Activated CD8-positive, alpha-beta T cell treated with anti-CD3 and anti-CD28 coated beads, Interleukin-2, amount 10 ng/mL, durations not matched to agents 7 days and 5 days (primary cell): ENCODE results near the gene IGF2BP3. TPM values are rescaled to one million over a fixed set of nuclear protein-coding genes. Genes with fewer than 3 reads are reported as not detected.
"Not testable (repeated sequence)": the region's sequence is repeated elsewhere in the genome, so short reads cannot be mapped to it uniquely, and the experiment has no call there.

Experiments used
- ATAC-seq: fragments of 150-1000 bp; cut with Tn5 transposase; one replicate; pipeline ENCODE4 v1.10.0; 2021; ENCODE audit warnings: moderate library complexity
- CTCF ChIA-PET: fragments of 350-600 bp; sonication (Branson Sonifier 250); formaldehyde crosslinking; loops from one replicate; lab custom pipeline; 2021; ENCODE audit warnings: antibody characterized with exemption; lab: Charles Lee
- POLR2A ChIA-PET: fragments of 350-600 bp; sonication (Branson Sonifier 250); formaldehyde crosslinking; loops from one replicate; lab custom pipeline; 2021; ENCODE audit warnings: antibody characterized with exemption; lab: Charles Lee
- DNase-seq: peaks from one replicate; pipeline ENCODE4 v3.0.0-alpha.2; 2020
- H3K27ac Mint-ChIP-seq: one replicate; pipeline ENCODE4 v1.8.0; 2021; ENCODE audit warnings: mild to moderate bottlenecking, mixed read lengths
- H3K27me3 Mint-ChIP-seq: one replicate; pipeline ENCODE4 v1.8.0; 2021; ENCODE audit warnings: low read depth, mixed read lengths
- H3K36me3 Mint-ChIP-seq: one replicate; pipeline ENCODE4 v1.8.0; 2021; ENCODE audit warnings: low read depth, mixed read lengths
- H3K4me1 Mint-ChIP-seq: one replicate; pipeline ENCODE4 v1.8.0; 2021; ENCODE audit warnings: low read depth, mixed read lengths
- H3K4me3 Mint-ChIP-seq: one replicate; pipeline ENCODE4 v1.8.0; 2021; ENCODE audit warnings: mild to moderate bottlenecking, mixed read lengths
- H3K9me3 Mint-ChIP-seq: one replicate; pipeline ENCODE4 v1.8.0; 2022; ENCODE audit warnings: mixed read lengths; ENCODE audit not compliant: insufficient read depth
- total RNA-seq, 2 experiments: library from RNA; stranded (reverse); gene quantifications; one replicate each; pipeline ENCODE4 v1.2.3, GENCODE V29; 2021

Gene IGF2BP3
- total RNA-seq, 2 experiments from 2014 or later, result 0.52 to 0.55 TPM

DNA sequence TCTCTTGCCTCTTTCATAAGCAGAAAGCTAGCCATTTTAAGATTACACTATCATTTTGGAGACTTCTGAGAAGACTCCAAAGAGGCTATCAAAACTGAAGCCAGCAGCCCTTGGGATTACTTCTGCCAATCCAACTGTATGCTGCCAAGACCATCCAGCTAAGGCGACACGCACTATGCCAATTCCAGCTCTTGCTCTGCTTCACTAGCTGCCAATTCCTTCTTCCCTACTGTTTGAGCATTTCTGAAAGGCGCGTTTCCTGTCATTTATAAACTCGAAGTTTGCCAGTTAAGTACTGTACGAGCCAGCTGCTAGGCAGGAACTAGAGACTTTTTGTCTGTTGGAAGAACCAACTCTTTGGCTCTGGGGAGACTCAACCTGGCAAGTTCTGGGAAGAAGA is 134.7 kb downstream of the IGF2BP3 start:
- Mint-ChIP-seq H3K9me3 (no peaks in the 10 kb centered on the region), H3K27ac (no peak overlapping the region), H3K36me3 (no peaks in the 10 kb centered on the region), H3K27me3 (peaks cover 15% of the 10 kb centered on the region), H3K4me3 (no peak overlapping the region), H3K4me1 (no peaks in the 10 kb centered on the region)
- DNase-seq (no peak), ATAC-seq (no peak)
- ChIA-PET POLR2A (no interaction called here), CTCF (no interaction called here)

DNA sequence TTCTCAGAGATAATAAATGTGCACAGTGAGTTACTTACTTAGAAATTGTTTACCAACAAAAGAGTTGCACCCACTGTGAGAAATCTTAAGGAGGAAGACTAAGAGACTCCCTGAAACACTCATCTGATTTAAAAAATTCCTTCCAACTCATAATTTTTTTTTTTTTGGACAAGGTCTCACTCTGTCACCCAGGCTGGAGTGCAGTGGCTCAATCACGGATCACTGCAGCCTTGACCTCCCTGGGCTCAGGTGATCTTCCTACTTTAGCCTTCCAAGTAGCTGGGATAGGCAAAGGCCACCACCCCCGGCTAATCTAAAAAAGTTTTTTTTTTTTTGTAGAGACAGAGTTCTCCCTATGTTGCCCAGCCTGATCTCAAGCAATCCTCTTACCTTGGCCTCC is 135.2 kb downstream of the IGF2BP3 start:
- CTCF ChIA-PET, result no interaction called here
- DNase-seq (no peak), ATAC-seq (no peak)
- H3K4me1 Mint-ChIP-seq, result no peaks in the 10 kb centered on the region
- no peaks in the 10 kb centered on the region for H3K9me3 Mint-ChIP-seq
- POLR2A ChIA-PET, result no interaction called here
- no peak overlapping the region for H3K27ac Mint-ChIP-seq
- peaks cover 15% of the 10 kb centered on the region for H3K27me3 Mint-ChIP-seq
- H3K4me3 Mint-ChIP-seq, result no peak overlapping the region
- H3K36me3 Mint-ChIP-seq, result no peaks in the 10 kb centered on the region

DNA sequence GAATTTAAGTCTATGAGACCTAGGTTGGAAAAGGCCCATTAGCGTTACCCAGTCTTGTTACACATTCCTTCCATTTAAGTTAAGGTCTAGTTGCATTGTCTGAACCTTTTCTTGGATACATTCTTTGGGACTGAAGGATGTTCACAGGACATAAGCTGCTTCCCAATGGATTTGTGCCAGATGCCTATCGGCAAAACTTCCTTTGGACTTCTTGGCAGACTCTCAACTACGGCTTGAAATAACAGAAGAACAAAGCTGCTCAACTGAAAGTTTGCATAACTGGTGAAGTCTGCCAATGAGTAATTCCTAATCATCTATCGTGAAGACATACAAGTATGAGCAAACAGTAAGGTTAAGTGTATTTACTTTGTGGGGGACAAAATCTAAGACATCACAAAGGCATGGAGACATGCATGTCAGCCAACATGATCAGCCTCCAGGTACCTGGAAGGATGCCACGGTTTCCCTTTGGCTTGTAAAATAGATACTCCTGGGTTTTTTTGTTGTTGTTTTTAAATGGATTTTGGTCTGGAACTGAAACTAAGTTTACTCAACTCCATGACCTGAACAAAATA is 135.7 kb downstream of the IGF2BP3 start:
- H3K4me3 Mint-ChIP-seq, result no peak overlapping the region
- peaks cover 15% of the 10 kb centered on the region for H3K27me3 Mint-ChIP-seq
- no peaks in the 10 kb centered on the region for H3K36me3 Mint-ChIP-seq
- CTCF ChIA-PET, result no interaction called here
- H3K9me3 Mint-ChIP-seq, result no peaks in the 10 kb centered on the region
- H3K4me1 Mint-ChIP-seq, result no peaks in the 10 kb centered on the region
- DNase-seq (no peak), ATAC-seq (no peak)
- POLR2A ChIA-PET, result no interaction called here
- H3K27ac Mint-ChIP-seq, result no peak overlapping the region

DNA sequence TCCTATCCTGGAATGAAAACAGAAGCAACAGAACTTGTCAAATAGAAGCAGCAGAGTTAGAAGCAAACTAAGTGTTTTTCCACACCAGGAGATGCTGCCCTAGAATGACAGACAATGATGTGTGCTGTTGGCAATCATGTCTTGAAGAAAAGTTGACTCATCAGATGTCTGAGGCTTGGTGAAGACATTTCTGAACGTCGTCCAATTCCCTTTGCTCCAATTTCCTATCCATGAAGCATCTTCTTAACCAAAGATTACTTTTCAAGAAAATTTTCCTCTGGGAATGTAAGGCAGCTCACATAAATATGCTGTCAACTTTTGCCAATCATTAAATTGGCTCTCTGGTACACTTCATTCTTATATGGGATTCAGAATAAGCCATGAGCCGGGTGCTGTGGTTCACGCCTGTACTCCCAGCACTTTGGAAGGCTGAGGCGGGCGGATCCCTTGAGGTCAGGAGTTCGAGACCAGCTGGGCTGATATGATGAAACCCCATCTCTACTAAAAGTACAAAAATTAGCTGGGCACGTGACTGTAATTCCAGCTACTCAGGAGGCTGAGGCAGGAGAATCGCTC is 136.5 kb downstream of the IGF2BP3 start:
- H3K27me3 Mint-ChIP-seq, result peaks cover 11% of the 10 kb centered on the region
- CTCF ChIA-PET, result interaction anchor here (0.9 kb wide), 1 partner anchor 25 kb away, joined by 3 read pairs; no protein-coding TSS in a partner anchor

DNA sequence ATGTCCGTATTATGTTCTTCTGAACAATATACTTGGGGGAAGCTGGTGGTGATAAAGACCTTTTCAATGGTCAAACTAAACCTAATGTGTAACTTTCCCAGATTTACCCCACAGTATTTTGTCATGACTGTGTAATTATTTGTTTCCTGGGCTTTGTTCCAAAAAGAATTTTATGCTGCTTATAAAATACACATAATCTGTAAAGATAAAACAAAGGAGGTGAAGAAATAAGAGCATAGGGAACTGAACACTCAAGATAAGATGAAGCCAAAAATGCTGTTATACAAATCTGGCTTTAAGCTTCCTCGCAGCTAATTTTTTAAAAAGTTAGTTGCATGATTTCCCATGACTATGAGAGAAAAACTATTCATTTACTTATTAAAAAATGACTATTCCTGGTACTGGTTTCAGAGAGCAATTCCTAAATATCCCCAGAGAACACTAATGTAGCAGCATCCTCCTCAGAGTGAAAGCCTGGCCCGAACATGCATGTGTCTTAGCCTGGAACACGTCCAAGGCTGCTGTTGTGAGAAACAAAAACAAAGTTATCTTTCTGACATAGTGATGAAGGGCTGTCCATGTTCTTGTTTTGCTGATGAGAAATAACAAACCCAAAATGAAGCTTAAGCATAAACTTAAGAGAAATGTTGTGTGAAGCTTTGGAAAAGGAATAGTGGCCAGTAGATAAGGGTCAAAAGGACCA is 137.2 kb downstream of the IGF2BP3 start:
- Mint-ChIP-seq H3K4me3 (no peak overlapping the region), H3K9me3 (no peaks in the 10 kb centered on the region), H3K27ac (no peak overlapping the region), H3K4me1 (no peaks in the 10 kb centered on the region), H3K36me3 (no peaks in the 10 kb centered on the region), H3K27me3 (peaks cover 10% of the 10 kb centered on the region)
- CTCF ChIA-PET, result interaction anchor here (0.7 to 0.9 kb wide), 3 partner anchors 13 to 29 kb away, joined by 3 read pairs; no protein-coding TSS in a partner anchor
- POLR2A ChIA-PET, result no interaction called here
- DNase-seq (no peak), ATAC-seq (no peak)

More for the DNA sequence above, 136.5 kb downstream of the IGF2BP3 start:
- DNase-seq (no peak), ATAC-seq (no peak)
- Mint-ChIP-seq H3K4me3 (no peak overlapping the region), H3K9me3 (no peaks in the 10 kb centered on the region), H3K27ac (no peak overlapping the region), H3K4me1 (no peaks in the 10 kb centered on the region), H3K36me3 (no peaks in the 10 kb centered on the region)
- POLR2A ChIA-PET, result no interaction called here

DNA sequence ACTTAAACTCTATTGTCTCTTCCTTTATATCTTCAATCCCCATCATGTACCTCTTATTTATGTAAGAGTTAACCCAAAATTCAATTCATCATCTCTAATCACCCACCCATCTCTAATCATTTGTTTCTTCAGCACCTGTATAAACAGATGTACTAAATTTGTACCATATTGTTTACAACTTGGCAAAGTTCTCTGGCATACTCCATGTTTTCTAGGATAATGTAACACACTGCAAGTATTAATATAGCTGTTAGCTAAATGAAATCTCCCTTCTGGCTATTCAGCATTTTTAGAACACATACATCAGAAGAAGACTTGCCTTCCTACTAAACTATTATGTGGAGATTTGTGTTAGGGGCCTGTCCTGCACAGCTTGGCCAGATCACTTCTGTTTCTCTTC is 138.1 kb downstream of the IGF2BP3 start:
- CTCF ChIA-PET, result interaction anchor here (0.9 to 1.1 kb wide), 2 partner anchors 14 to 59 kb away, joined by 3 read pairs; no protein-coding TSS in a partner anchor
- no peaks in the 10 kb centered on the region for H3K9me3 Mint-ChIP-seq
- POLR2A ChIA-PET, result no interaction called here
- H3K36me3 Mint-ChIP-seq, result no peaks in the 10 kb centered on the region
- H3K27me3 Mint-ChIP-seq, result peaks cover 10% of the 10 kb centered on the region
- H3K27ac Mint-ChIP-seq, result no peak overlapping the region
- H3K4me1 Mint-ChIP-seq, result no peaks in the 10 kb centered on the region
- H3K4me3 Mint-ChIP-seq, result no peak overlapping the region
- DNase-seq (no peak), ATAC-seq (no peak)

DNA sequence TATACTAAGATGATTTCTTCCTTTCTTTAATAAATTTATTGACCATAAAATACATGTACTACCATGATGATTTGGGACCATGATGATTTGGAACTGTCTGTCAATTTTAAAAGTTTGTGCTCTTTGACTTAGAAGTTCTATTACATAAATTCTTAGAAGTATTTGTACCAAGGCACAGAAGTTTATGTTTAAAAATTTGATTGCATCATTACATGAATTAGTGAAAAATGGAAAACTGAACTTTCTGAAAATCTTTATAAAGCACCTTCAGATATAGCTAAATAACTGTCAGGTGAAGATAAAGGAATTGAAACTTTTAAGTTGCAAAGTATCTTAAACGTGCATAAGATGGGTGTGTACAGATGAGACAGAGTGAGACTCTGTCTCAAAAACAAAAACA is 139.2 kb downstream of the IGF2BP3 start:
- no peaks in the 10 kb centered on the region for H3K4me1 Mint-ChIP-seq
- POLR2A ChIA-PET, result no interaction called here
- ATAC-seq, result no peak

DNA sequence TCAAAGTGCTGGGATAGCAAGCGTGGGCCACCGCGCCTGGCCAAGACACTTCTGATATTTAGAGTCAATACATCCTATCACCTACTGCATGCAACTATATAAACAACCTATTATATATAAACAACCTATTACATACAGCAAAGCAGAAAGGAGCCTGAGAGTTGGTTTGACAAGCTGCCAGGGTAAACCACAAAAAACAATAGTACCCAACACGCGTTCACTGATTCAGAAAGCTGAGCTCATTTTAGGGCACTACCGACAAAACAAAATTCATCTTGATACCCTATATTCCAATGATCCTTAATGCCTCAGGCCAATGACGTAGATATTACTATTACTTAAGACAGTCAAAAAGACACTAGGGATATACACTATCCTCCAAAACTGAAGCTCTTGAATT is 154.9 kb downstream of the IGF2BP3 start:
- no peaks in the 10 kb centered on the region for H3K9me3 Mint-ChIP-seq
- POLR2A ChIA-PET, result no interaction called here
- CTCF ChIA-PET, result interaction anchor here (0.8 to 1.3 kb wide), 2 partner anchors 41 to 231 kb away, joined by 3 to 4 read pairs; no protein-coding TSS in a partner anchor
- ATAC-seq, result no peak
- DNase-seq, result no peak
- no peaks in the 10 kb centered on the region for H3K27me3 Mint-ChIP-seq
- no peak overlapping the region for H3K27ac Mint-ChIP-seq
- peaks cover 12% of the 10 kb centered on the region for H3K4me1 Mint-ChIP-seq
- no peak overlapping the region for H3K4me3 Mint-ChIP-seq
- peaks cover 13% of the 10 kb centered on the region for H3K36me3 Mint-ChIP-seq

More for the DNA sequence above, 139.2 kb downstream of the IGF2BP3 start:
- no peak overlapping the region for H3K4me3 Mint-ChIP-seq
- H3K27ac Mint-ChIP-seq, result no peak overlapping the region
- no peak for DNase-seq
- H3K27me3 Mint-ChIP-seq, result peaks cover 12% of the 10 kb centered on the region
- CTCF ChIA-PET, result interaction anchor here (1.0 to 1.1 kb wide), 3 partner anchors 37 to 58 kb away, joined by 3 read pairs; no protein-coding TSS in a partner anchor
- H3K36me3 Mint-ChIP-seq, result no peaks in the 10 kb centered on the region
- H3K9me3 Mint-ChIP-seq, result no peaks in the 10 kb centered on the region

DNA sequence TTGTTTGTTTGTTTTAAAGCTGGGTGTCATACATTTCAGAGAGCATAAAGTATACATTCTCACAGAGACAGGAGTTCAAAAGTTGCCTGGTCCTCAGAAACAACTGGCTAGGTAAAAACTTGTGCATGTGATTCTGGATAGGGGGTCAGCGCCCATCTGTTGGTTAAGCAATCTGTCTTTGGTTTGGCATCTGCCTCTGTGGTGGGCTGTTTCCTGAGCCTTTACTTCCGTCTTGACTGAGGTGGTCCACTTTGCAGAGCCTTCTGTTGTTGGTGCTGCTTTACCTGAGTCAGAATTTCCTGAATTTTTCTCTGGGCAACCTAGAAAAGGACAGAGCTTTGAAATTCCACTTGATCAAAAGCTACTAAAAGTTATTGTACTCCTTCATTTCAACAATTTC is 158.2 kb downstream of the IGF2BP3 start:
- not testable (repeated sequence) for H3K27me3 Mint-ChIP-seq, H3K27ac Mint-ChIP-seq, DNase-seq, ATAC-seq, H3K4me3 Mint-ChIP-seq, H3K9me3 Mint-ChIP-seq
- POLR2A ChIA-PET, result interaction anchor here (1.0 kb wide), 1 partner anchor 13 kb away, joined by 3 read pairs; the partner anchor contains the start of gene MALSU1
- Mint-ChIP-seq H3K36me3 (peaks cover 30% of the 10 kb centered on the region), H3K4me1 (peaks cover 12% of the 10 kb centered on the region)
- CTCF ChIA-PET, result interaction anchor here (1.1 to 2.1 kb wide), 6 partner anchors 12 to 151 kb away, joined by 3 to 5 read pairs (median 3); no protein-coding TSS in a partner anchor

DNA sequence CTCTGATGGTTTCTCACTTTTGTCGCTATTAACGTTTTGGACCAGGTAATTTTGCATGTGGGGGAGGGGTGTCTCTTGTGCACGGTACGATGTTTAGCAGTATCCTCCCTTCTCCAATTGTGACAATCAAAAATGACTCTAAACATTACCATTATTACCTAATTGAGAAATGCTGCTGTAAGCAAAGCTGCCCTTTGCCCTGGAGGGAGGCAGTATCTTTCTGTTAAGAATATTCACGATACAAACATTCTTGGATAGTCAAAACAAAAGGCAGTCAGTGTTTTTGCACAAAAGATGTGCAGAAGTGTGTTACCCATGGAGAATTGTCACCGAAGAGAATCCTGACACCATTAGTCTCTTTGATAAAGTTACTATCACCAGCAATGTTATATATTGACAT is 161.5 kb downstream of the IGF2BP3 start:
- no peak overlapping the region for H3K27ac Mint-ChIP-seq
- peaks cover 57% of the 10 kb centered on the region for H3K36me3 Mint-ChIP-seq
- POLR2A ChIA-PET, result interaction anchor here (1.4 kb wide), 1 partner anchor 9 kb away, joined by 6 read pairs; the partner anchor contains the start of gene MALSU1

DNA sequence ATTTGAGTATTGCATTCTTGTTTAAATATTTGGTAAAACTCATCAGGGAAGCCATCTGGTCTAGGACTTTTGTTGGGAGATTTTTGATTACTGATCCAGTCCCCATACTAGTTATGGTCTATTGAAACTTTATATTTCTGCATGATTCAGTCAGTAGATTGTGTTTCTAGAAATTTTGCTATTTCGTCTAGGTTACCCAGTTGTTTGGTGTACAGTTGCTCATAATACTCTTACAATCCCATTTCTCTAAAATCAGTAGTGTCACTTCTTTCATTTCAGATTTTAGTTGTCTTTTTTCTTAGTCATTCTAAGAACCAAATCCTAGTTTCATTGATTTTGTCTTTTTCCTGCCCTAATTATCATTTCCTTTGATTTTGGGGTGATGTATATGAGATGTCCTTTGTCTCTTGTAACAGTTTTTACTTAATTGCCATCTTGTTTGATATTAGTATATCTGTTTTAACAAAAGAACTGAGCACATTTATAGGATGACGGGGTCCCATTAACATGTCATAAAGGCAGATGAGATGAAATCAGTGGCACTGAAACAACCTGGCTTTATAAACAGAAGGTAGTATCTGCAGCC is 163.3 kb downstream of the IGF2BP3 start:
- no peaks in the 10 kb centered on the region for H3K9me3 Mint-ChIP-seq
- H3K27me3 Mint-ChIP-seq, result no peaks in the 10 kb centered on the region
- peaks cover 63% of the 10 kb centered on the region for H3K36me3 Mint-ChIP-seq
- CTCF ChIA-PET, result no interaction called here
- POLR2A ChIA-PET, result no interaction called here
- DNase-seq (no peak), ATAC-seq (no peak)
- no peak overlapping the region for H3K4me3 Mint-ChIP-seq
- peaks cover 39% of the 10 kb centered on the region for H3K4me1 Mint-ChIP-seq
- no peak overlapping the region for H3K27ac Mint-ChIP-seq

More for the DNA sequence above, 161.5 kb downstream of the IGF2BP3 start:
- no peaks in the 10 kb centered on the region for H3K27me3 Mint-ChIP-seq
- H3K9me3 Mint-ChIP-seq, result no peaks in the 10 kb centered on the region
- DNase-seq (no peak), ATAC-seq (no peak)
- H3K4me3 Mint-ChIP-seq, result no peak overlapping the region
- peaks cover 33% of the 10 kb centered on the region for H3K4me1 Mint-ChIP-seq
- CTCF ChIA-PET, result interaction anchor here (1.3 to 1.4 kb wide), 2 partner anchors 25 to 35 kb away, joined by 3 to 8 read pairs; no protein-coding TSS in a partner anchor
